IMR-90 (cell line): ENCODE data around the gene MEDAG. TPM values are rescaled to one million over a fixed set of nuclear protein-coding genes. Genes with fewer than 3 reads are reported as not detected.
A peak's percentile ranks its signal among the peaks of the same experiment; 100 is the strongest.

Experiments
- ATAC-seq: fragments of 200-7000 bp; cut with Tn5 transposase; 2 replicates; pipeline ENCODE4 v1.9.1; 2020; ENCODE audit warnings: low read depth, mild to moderate bottlenecking, moderate library complexity
- BruUV-seq: library from RNA; stranded (reverse); fragments of 400-500 nt; replicated peaks from 2 replicates; lab custom pipeline; 2021; lab: Mats Ljungman, UMichigan
- CTCF ChIA-PET: fragments of 300-600 bp; formaldehyde crosslinking; extraction: SDS; loops from one replicate; lab custom pipeline; 2021; ENCODE audit warnings: antibody characterized with exemption; lab: Yijun Ruan, JAX
- POLR2A ChIA-PET: fragments of 300-600 bp; sonication (Branson Sonifier 250); formaldehyde crosslinking; loops from one replicate; lab custom pipeline; 2022; ENCODE audit warnings: antibody characterized with exemption; ENCODE audit not compliant: unreplicated experiment; lab: Charles Lee
- DNase-seq: peaks from one replicate; pipeline ENCODE4 v3.0.0; 2013
- H2AFZ ChIP-seq: replicated peaks from 2 replicates; pipeline ENCODE3; 2013; ENCODE audit warnings: low read length, mild to moderate bottlenecking; ENCODE audit not compliant: poor library complexity
- H2AK5ac ChIP-seq: 2 replicates; pipeline ENCODE4 v1.6.1; 2013; ENCODE audit warnings: low read depth, low read length, inconsistent platforms
- H2AK9ac ChIP-seq: replicated peaks from 2 replicates; pipeline ENCODE3; 2013; ENCODE audit warnings: mild to moderate bottlenecking, low read depth, low read length, moderate library complexity; ENCODE audit not compliant: poor library complexity
- H2BK120ac ChIP-seq: 2 replicates; pipeline ENCODE4 v1.6.1; 2013; ENCODE audit warnings: low read depth, low read length, inconsistent platforms
- H2BK15ac ChIP-seq: 3 replicates; pipeline ENCODE4 v1.6.1; 2013; ENCODE audit warnings: low read depth, low read length, inconsistent platforms
- H2BK20ac ChIP-seq: 2 replicates; pipeline ENCODE4 v1.6.1; 2013; ENCODE audit warnings: low read depth, mild to moderate bottlenecking, inconsistent platforms, low read length, moderate library complexity
- H2BK5ac ChIP-seq: 2 replicates; pipeline ENCODE4 v1.6.1; 2013; ENCODE audit warnings: mild to moderate bottlenecking, low read depth, low read length, inconsistent platforms; ENCODE audit not compliant: poor library complexity, severe bottlenecking
- H3K14ac ChIP-seq: replicated peaks from 2 replicates; pipeline ENCODE4 v1.6.1; 2013; ENCODE audit warnings: low read depth, low read length, inconsistent platforms
- H3K18ac ChIP-seq: 2 replicates; pipeline ENCODE4 v1.6.1; 2013; ENCODE audit warnings: low read depth, low read length, control low read depth
- H3K23ac ChIP-seq: 2 replicates; pipeline ENCODE4 v1.6.1; 2013; ENCODE audit warnings: low read depth, low read length, inconsistent platforms
- H3K27ac ChIP-seq: 2 replicates; pipeline ENCODE4 v1.5.1; 2013; ENCODE audit warnings: mild to moderate bottlenecking, control low read depth, low read length; ENCODE audit not compliant: insufficient read depth
- H3K27me3 ChIP-seq: 2 replicates; pipeline ENCODE4 v1.6.1; 2013; ENCODE audit warnings: low read length; ENCODE audit not compliant: control insufficient read depth, insufficient read depth
- H3K36me3 ChIP-seq: 2 replicates; pipeline ENCODE4 v1.6.1; 2013; ENCODE audit warnings: low read length, mixed read lengths; ENCODE audit not compliant: control insufficient read depth, insufficient read depth
- H3K4ac ChIP-seq: 2 replicates; pipeline ENCODE4 v1.6.1; 2013; ENCODE audit warnings: low read depth, low read length, inconsistent platforms
- H3K4me1 ChIP-seq: 2 replicates; pipeline ENCODE4 v1.6.1; 2013; ENCODE audit warnings: low read length, mixed read lengths; ENCODE audit not compliant: control insufficient read depth, insufficient read depth
- H3K4me2 ChIP-seq: 2 replicates; pipeline ENCODE4 v1.6.1; 2013; ENCODE audit warnings: low read depth, mild to moderate bottlenecking, control low read depth, low read length, moderate library complexity
- H3K4me3 ChIP-seq: 2 replicates; pipeline ENCODE4 v1.5.1; 2013; ENCODE audit warnings: low read depth, mild to moderate bottlenecking, control low read depth, low read length, moderate library complexity; ENCODE audit not compliant: insufficient read depth
- H3K56ac ChIP-seq: 2 replicates; pipeline ENCODE4 v1.6.1; 2013; ENCODE audit warnings: low read length, inconsistent platforms; ENCODE audit not compliant: insufficient read depth; ENCODE audit errors: extremely low read depth
- H3K79me1 ChIP-seq, 2 experiments: 2 replicates each; pipeline ENCODE4 v1.6.1; 2013; ENCODE audit warnings: low read length in 2 of 2, inconsistent platforms in 1 of 2, low read depth in 1 of 2
- H3K9ac ChIP-seq: 2 replicates; pipeline ENCODE4 v1.6.1; 2013; ENCODE audit warnings: low read depth, low read length, control low read depth
- H3K9me1 ChIP-seq: 2 replicates; pipeline ENCODE4 v1.6.1; 2013; ENCODE audit warnings: low read length, inconsistent platforms; ENCODE audit not compliant: insufficient read depth
- H3K9me3 ChIP-seq: 2 replicates; pipeline ENCODE4 v1.6.1; 2013; ENCODE audit warnings: low read length; ENCODE audit not compliant: control insufficient read depth, insufficient read depth
- H4K20me1 ChIP-seq: 2 replicates; pipeline ENCODE4 v1.6.1; 2013; ENCODE audit warnings: low read length, inconsistent platforms; ENCODE audit not compliant: insufficient read depth
- H4K5ac ChIP-seq: 2 replicates; pipeline ENCODE4 v1.6.1; 2013; ENCODE audit warnings: mild to moderate bottlenecking, low read depth, low read length, control low read depth
- H4K8ac ChIP-seq, 2 experiments: 2 replicates each; pipeline ENCODE4 v1.6.1; 2013; ENCODE audit warnings: low read depth in 2 of 2, low read length in 2 of 2, control low read depth in 1 of 2, inconsistent platforms in 1 of 2
- H4K91ac ChIP-seq: 2 replicates; pipeline ENCODE4 v1.6.1; 2013; ENCODE audit warnings: low read depth, low read length, inconsistent platforms; ENCODE audit not compliant: insufficient read depth
- BHLHE40 ChIP-seq: fragments of 150-350 bp; IDR thresholded peaks from 2 replicates; pipeline ENCODE4 v1.6.1; 2016; ENCODE audit warnings: mild to moderate bottlenecking, low read depth, low read length
- CEBPB ChIP-seq: IDR thresholded peaks from 2 replicates; pipeline ENCODE4 v1.6.1; 2012; ENCODE audit warnings: low read depth, low read length, improper control_type of control experiment
- CHD1 ChIP-seq: IDR thresholded peaks from 2 replicates; pipeline ENCODE4 v1.6.1; 2012; ENCODE audit warnings: low read depth, low read length, improper control_type of control experiment
- ELK1 ChIP-seq: fragments of 150-350 bp; IDR thresholded peaks from 2 replicates; pipeline ENCODE4 v1.6.1; 2016; ENCODE audit warnings: low read depth, mild to moderate bottlenecking, low read length, moderate library complexity, borderline replicate concordance
- FOS ChIP-seq: fragments of 150-350 bp; IDR thresholded peaks from 2 replicates; pipeline ENCODE4 v1.6.1; 2016; ENCODE audit warnings: low read depth, low read length
- MAFK ChIP-seq: IDR thresholded peaks from 2 replicates; pipeline ENCODE4 v1.6.1; 2012; ENCODE audit warnings: low read depth, low read length, improper control_type of control experiment
- MAZ ChIP-seq: IDR thresholded peaks from 2 replicates; pipeline ENCODE4 v1.6.1; 2012; ENCODE audit warnings: low read depth, mild to moderate bottlenecking, low read length, improper control_type of control experiment, moderate library complexity, borderline replicate concordance
- MXI1 ChIP-seq: IDR thresholded peaks from 2 replicates; pipeline ENCODE4 v1.6.1; 2012; ENCODE audit warnings: low read depth, mild to moderate bottlenecking, low read length, moderate library complexity, borderline replicate concordance
- NFE2L2 ChIP-seq: fragments of 150-350 bp; IDR thresholded peaks from 2 replicates; pipeline ENCODE4 v1.6.1; 2016; ENCODE audit warnings: low read depth, mild to moderate bottlenecking, low read length
- POLR2A ChIP-seq: IDR thresholded peaks from 2 replicates; pipeline ENCODE4 v1.6.1; 2012; ENCODE audit warnings: mild to moderate bottlenecking, low read depth, low read length
- RAD21 ChIP-seq: IDR thresholded peaks from 2 replicates; pipeline ENCODE4 v1.6.1; 2012; ENCODE audit warnings: low read length, improper control_type of control experiment
- RCOR1 ChIP-seq: IDR thresholded peaks from 2 replicates; pipeline ENCODE4 v1.6.1; 2012; ENCODE audit warnings: mild to moderate bottlenecking, low read length, improper control_type of control experiment; ENCODE audit not compliant: insufficient replicate concordance
- RFX5 ChIP-seq: IDR thresholded peaks from 2 replicates; pipeline ENCODE4 v1.8.0; 2012; ENCODE audit warnings: low read depth, mild to moderate bottlenecking, low read length, moderate library complexity
- SMC3 ChIP-seq: fragments of 150-350 bp; IDR thresholded peaks from 2 replicates; pipeline ENCODE4 v1.6.1; 2016; ENCODE audit warnings: low read depth, mild to moderate bottlenecking, antibody characterized with exemption, low read length, moderate library complexity
- USF2 ChIP-seq: fragments of 150-350 bp; IDR thresholded peaks from 2 replicates; pipeline ENCODE4 v1.6.1; 2017; ENCODE audit warnings: mild to moderate bottlenecking, antibody characterized with exemption, low read length, low read depth
- WGBS, 2 experiments: methylation state at CpG; one replicate each; pipeline versions ENCODE4 v1.1.5 to v1.1.7; 2013; ENCODE audit warnings: missing lambda C conversion rate in 2 of 2; ENCODE audit not compliant: insufficient read length in 1 of 2; ENCODE audit errors: extremely low coverage in 2 of 2; 5-methylcytosine and 5-hydroxymethylcytosine counted together
- dilution Hi-C: fragments of 300-500 bp; cut with HindIII; formaldehyde crosslinking; loops from one replicate; pipeline ENCODE4 v1.14.3; 2018; ENCODE audit warnings: low sequenced_read_pairs; ENCODE audit not compliant: unreplicated experiment
- in situ Hi-C: fragments of 300-500 bp; cut with MboI; formaldehyde crosslinking; loops from 3 replicates; pipeline ENCODE4 v1.14.3; 2019; ENCODE audit warnings: low sequenced_read_pairs, inconsistent platforms, mixed read lengths
- intact Hi-C: fragments of 100-400 bp; cut with micrococcal nuclease; formaldehyde crosslinking; loops from 2 replicates; pipeline ENCODE4 v1.10.0; 2022
- polyA plus RNA-seq, 3 experiments: library from polyadenylated mRNA; depleted of rRNA; stranded (reverse); fragments of >200 nt; gene quantifications; 2 replicates each; pipeline ENCODE4 v1.2.3, GENCODE V29; 2012; ENCODE audit warnings: low replicate concordance in 1 of 3
- total RNA-seq: library from RNA; depleted of rRNA; stranded (reverse); fragments of >200 nt; gene quantifications from 2 replicates; pipeline ENCODE4 v1.2.3, GENCODE V29; 2012

MEDAG gene
- total and polyA plus RNA-seq, 2 of the 4 experiments (the other 2 are of a cell fraction): 0.32 to 0.36 TPM

GRCh38 chr13:30870049-30870884, 35.8 kb upstream of the MEDAG start:
- peak; percentile 64; the same call in 1 of the 2 replicates for TF ChIP-seq FOS
- peak; percentile 33; the same call in 1 of the 2 replicates for TF ChIP-seq CEBPB
- TF ChIP-seq MXI1: no peak
- TF ChIP-seq SMC3: no peak
- TF ChIP-seq MAFK: 0 out of 2 replicates have a peak, but pooled peaks have one; percentile 21
- peak; percentile 66 for TF ChIP-seq POLR2A
- no peak for TF ChIP-seq CHD1
- no peak for TF ChIP-seq RFX5
- no peak for TF ChIP-seq USF2
- peak; percentile 49; the same call in 1 of the 2 replicates for TF ChIP-seq MAZ
- TF ChIP-seq NFE2L2: 0 out of 2 replicates have a peak, but pooled peaks have one; percentile 10
- peak; percentile 53 for TF ChIP-seq RCOR1
- TF ChIP-seq ELK1: no peak
- peak; percentile 24 for TF ChIP-seq RAD21
- peak; percentile 81 for TF ChIP-seq BHLHE40
- H3K56ac ChIP-seq: peak overlapping the region; percentile 99
- H4K20me1 ChIP-seq: no peaks in the 10 kb centered on the region
- peak overlapping the region; percentile 100 for H2BK120ac ChIP-seq
- peak overlapping the region; percentile 91 for H4K5ac ChIP-seq
- peak overlapping the region; percentile 94 for H2AFZ ChIP-seq
- no peaks in the 10 kb centered on the region for H3K27me3 ChIP-seq
- H3K18ac ChIP-seq: peak overlapping the region; percentile 92
- peak overlapping the region; percentile 98 for H3K14ac ChIP-seq
- in situ Hi-C loops: no loop called here
- peak overlapping the region; percentile 8; the same call in 1 of the 2 replicates for H3K4me3 ChIP-seq
- dilution Hi-C loops: no loop called here
- H3K23ac ChIP-seq: peak overlapping the region; percentile 99
- H2BK5ac ChIP-seq: peak overlapping the region; percentile 98
- peak overlapping the region; percentile 76 for H3K9ac ChIP-seq
- CTCF ChIA-PET: interaction anchor here (0.5 to 0.8 kb wide), 2 partner anchors 9 to 17 kb away, joined by 3 read pairs; no protein-coding TSS in a partner anchor
- peak overlapping the region; percentile 98 for H4K91ac ChIP-seq
- no peaks in the 10 kb centered on the region for H3K36me3 ChIP-seq
- H4K8ac ChIP-seq: peak overlapping the region; percentile 79 to 99
- H2AK5ac ChIP-seq: peak overlapping the region; percentile 97
- H2BK15ac ChIP-seq: peak overlapping the region; percentile 95
- peak overlapping the region; percentile 67 for H3K4me2 ChIP-seq
- H3K27ac ChIP-seq: peak overlapping the region; percentile 97
- H3K79me1 ChIP-seq: peaks cover 6 to 19% of the 10 kb centered on the region in 2 experiments; a peak in 3 of 4 replicates
- intact Hi-C loops: loop anchor here (1.0 to 2.0 kb wide), 3 partner anchors 29 to 174 kb away; no protein-coding TSS in a partner anchor
- H2BK20ac ChIP-seq: peak overlapping the region; percentile 98
- DNase-seq: peak; percentile 100
- ATAC-seq: peak; percentile 87
- BruUV-seq: no TSS peak
- H3K4ac ChIP-seq: peak overlapping the region; percentile 98
- 0% methylated on average over 7 of the region's 9 CpGs; no CpG with 5 or more reads in 1 of the 2 experiments for WGBS, 2 experiments
- H3K9me1 ChIP-seq: peaks cover 25% of the 10 kb centered on the region
- H3K9me3 ChIP-seq: no peaks in the 10 kb centered on the region
- peaks cover 55% of the 10 kb centered on the region for H3K4me1 ChIP-seq
- POLR2A ChIA-PET: interaction anchor here (1.7 kb wide), 1 partner anchor 175 kb away, joined by 5 read pairs; no protein-coding TSS in a partner anchor
- peak overlapping the region; percentile 91 for H2AK9ac ChIP-seq
